Activated T-cell treated with anti-CD3 and anti-CD28 coated beads, Interleukin-2, amount 50 U/mL, for 4 hours (primary cell): ENCODE results near the gene PAPOLB. TPM values are rescaled to one million over a fixed set of nuclear protein-coding genes. Genes with fewer than 3 reads are reported as not detected.

ENCODE experiments used
- ATAC-seq, 2 donors: fragments of 200-7000 bp; cut with Tn5 transposase; one replicate each; pipeline ENCODE4 v1.10.0; 2021
- DNase-seq: peaks from one replicate; pipeline ENCODE4 v3.0.0-alpha.2; 2020
- H3K27me3 Mint-ChIP-seq: one replicate; pipeline ENCODE4 v1.8.0; 2021; ENCODE audit warnings: low read depth, mixed read lengths
- H3K36me3 Mint-ChIP-seq: one replicate; pipeline ENCODE4 v1.8.0; 2022; ENCODE audit warnings: mixed read lengths; ENCODE audit not compliant: insufficient read depth
- H3K4me1 Mint-ChIP-seq: one replicate; pipeline ENCODE4 v1.8.0; 2021; ENCODE audit warnings: low read depth, mixed read lengths
- H3K4me3 Mint-ChIP-seq: one replicate; pipeline ENCODE4 v1.8.0; 2021; ENCODE audit warnings: mild to moderate bottlenecking, moderate library complexity, mixed read lengths
- H3K9me3 Mint-ChIP-seq: one replicate; pipeline ENCODE4 v1.8.0; 2021; ENCODE audit warnings: mixed read lengths
- total RNA-seq, 3 donors: library from RNA; stranded (reverse); gene quantifications; one replicate each; pipeline ENCODE4 v1.2.1, GENCODE V29; 2021

Gene PAPOLB
- total RNA-seq, 3 donors from 2014 or later = 0.05 TPM; not detected in 2

DNA sequence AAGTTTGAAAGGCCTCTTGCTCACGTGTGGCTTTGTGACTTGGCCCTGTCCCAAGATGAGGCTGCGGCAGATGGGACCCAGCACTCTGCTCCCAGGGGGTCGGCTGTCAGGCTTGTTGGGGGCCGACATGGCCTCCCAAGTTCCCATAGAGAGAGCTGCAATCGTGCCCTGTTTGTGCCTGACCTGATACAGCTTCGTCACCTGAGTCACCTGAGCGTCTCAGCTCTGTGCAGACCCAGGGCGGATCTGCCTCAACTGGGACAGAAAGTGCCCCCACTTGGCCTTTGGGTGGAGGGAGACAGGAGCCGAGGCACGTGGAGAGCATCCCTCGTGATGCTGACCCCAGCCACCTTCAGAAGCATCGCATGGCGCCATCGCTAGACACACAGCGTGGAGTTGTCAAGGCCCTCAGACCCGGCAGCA lies 21.7 kb downstream of the PAPOLB start:
- no peak for DNase-seq
- H3K36me3 Mint-ChIP-seq = no peaks in the 10 kb centered on the region
- no peaks in the 10 kb centered on the region for H3K9me3 Mint-ChIP-seq
- no peak overlapping the region for H3K4me3 Mint-ChIP-seq
- H3K27me3 Mint-ChIP-seq = no peaks in the 10 kb centered on the region
- no peak for ATAC-seq
- no peaks in the 10 kb centered on the region for H3K4me1 Mint-ChIP-seq

DNA sequence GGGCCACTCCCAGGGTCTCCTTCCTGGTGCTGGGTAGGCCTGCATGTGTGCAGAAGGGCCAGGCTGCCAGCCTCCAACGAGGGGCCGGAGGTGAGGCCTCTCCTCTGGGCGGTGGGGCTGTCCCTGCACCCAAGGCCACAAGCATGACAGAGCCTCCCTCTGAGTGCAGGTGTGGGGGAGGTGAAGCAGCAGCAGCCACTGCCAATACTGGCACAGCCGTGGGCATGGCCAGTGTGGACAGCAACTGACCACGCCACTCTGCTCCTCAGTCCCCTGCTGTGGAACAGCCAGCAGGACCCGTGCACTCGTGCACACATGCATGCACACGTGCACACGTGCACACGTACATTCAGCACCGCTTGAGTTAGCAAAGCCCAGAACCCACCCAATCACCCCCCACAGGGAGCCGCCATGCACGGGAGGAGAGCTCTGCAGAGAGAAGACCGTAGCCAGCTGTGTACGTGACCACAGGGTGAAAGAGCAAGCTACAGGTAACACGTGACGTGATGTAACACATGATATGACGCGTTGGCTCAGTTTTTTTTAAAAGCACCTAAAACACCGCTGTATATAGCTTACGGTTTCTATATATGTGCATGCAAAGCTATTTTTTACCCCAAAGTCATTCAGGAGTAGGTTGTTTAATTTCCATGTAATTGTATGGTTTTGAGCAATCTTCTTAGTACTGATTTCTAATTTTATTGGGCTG lies 23.1 kb downstream of the PAPOLB start:
- ATAC-seq (no peak), DNase-seq (no peak)
- Mint-ChIP-seq H3K36me3 (no peaks in the 10 kb centered on the region), H3K4me3 (no peak overlapping the region), H3K4me1 (no peaks in the 10 kb centered on the region), H3K27me3 (no peaks in the 10 kb centered on the region), H3K9me3 (no peaks in the 10 kb centered on the region)

- no peak for DNase-seq
- no peaks in the 10 kb centered on the region for H3K36me3 Mint-ChIP-seq
- H3K4me1 Mint-ChIP-seq = no peaks in the 10 kb centered on the region
- no peaks in the 10 kb centered on the region for H3K27me3 Mint-ChIP-seq
- H3K4me3 Mint-ChIP-seq = no peak overlapping the region
- ATAC-seq = no peak
- H3K9me3 Mint-ChIP-seq = no peaks in the 10 kb centered on the region
Observed at GRCh38 chr7:4837803-4838625, 23.8 kb downstream of the PAPOLB start.

DNA sequence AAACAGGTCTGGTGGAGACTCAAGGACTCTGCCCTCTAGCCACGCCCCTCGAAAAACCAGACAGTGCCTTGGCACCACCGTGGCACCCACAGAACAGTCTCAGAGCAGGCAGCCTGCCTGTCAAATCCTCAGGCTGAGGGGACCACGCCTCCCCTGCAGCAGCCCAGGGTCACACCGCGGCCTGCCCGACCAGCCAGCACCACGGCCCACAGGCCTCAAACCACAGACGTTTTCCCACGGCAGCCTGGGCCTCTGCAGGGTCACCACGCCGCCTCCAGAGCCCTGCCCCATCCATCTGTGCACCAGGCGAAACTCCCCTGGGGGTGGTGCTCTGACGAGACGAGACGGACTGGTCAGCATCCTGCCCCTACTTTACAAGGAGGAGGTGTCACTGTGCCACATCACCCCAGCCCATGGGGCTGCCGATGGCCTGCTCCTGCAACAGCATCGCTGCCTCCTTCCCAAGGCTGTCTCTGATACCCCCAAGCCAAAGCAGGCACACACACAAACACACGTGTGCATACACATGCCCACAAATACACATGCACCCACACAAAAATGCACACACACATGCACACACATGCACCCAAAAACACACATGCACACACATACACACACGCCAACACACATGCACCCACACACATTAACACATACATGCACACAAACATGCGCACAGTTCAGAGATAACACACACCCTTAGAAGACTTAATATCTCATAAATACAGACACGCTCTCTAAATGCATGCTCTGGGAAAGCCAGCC lies 24.6 kb downstream of the PAPOLB start:
- Mint-ChIP-seq H3K4me1 (no peaks in the 10 kb centered on the region), H3K27me3 (no peaks in the 10 kb centered on the region), H3K36me3 (no peaks in the 10 kb centered on the region), H3K4me3 (no peak overlapping the region), H3K9me3 (no peaks in the 10 kb centered on the region)
- ATAC-seq = no peak
- DNase-seq = no peak

- DNase-seq (no peak), ATAC-seq (no peak)
- Mint-ChIP-seq H3K27me3 (no peaks in the 10 kb centered on the region), H3K4me3 (no peak overlapping the region), H3K36me3 (no peaks in the 10 kb centered on the region), H3K9me3 (no peaks in the 10 kb centered on the region), H3K4me1 (no peaks in the 10 kb centered on the region)
Observed at GRCh38 chr7:4836206-4836661, 25.6 kb downstream of the PAPOLB start.

DNA sequence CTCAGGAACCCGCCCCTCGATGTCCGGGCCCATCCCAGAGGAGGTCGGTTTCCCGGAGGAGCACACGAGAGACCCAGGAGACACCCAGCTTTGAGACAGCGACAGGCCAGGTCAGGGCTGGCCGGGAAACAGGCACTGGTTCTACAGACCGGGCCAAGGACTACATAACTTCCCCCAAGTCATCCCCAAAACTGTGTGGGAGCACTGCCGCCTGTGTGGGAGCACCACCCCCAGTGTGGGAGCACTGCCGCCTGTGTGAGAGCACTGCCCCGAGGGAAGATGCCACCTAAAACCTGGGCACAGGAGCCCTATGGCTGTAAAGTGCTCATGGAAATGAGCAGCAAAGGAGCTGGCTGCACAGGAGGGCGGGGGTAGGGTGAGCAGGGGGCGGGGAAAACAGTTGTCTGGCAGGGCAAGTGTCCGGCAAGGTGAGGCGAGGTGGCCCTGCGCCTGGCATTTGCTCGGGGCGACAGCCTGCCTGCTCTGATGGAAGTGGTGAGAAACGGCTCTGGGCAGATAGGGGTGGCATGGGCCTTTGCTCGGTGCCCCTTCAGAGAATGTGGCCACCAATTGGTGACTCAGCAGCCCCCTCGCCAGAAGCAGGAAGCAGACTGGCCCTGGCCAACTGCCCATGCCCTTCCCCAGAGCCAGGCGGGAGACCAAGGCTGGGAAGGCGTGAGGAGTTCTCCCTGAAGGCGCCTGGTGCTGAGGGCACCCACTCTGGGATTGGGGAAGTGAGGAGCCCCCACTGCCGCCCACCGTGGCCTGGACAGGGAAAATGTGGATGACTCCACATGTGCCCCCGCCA lies 26.2 kb downstream of the PAPOLB start:
- Mint-ChIP-seq H3K9me3 (no peaks in the 10 kb centered on the region), H3K36me3 (no peaks in the 10 kb centered on the region), H3K27me3 (no peaks in the 10 kb centered on the region), H3K4me3 (no peak overlapping the region), H3K4me1 (no peaks in the 10 kb centered on the region)
- DNase-seq (no peak), ATAC-seq (no peak)

DNA sequence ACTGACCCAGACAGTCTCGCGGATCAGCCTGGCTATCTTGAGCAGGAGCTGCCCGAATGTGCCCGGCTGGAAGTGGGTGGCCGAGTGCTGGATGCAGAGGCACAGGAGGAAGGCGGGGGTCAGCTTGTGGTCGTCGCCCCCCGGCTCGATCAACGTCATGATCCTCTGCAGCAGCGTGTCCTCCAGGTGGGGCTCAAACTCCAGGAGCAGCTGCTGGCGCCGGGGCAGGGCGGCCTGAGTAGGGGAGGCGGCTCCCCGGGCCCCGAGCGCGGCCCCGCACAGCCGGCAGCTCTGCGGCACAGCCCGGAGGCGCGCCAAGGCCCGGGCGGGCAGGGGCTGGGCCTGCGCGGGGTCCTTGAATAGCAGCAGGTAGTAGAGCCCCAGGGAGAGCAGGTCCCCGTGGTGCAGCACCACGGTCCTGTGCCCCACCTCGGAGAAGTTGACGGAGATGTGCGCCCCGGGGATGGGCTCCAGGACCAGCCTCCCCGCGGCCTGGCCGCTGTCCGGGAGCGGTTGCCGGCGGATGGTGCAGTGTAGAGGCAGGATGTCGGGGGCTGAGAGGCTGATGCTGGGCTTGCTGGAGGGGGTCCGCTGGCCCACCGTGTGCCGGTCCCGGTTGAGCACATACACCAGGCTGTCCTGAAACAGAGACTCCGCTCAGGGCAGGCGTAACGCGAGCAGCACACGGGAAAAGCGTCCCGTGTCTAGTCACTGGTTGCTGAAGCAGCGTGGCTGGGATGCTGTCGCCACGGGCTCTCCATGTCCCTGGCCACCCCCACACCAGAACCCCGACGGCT lies 27.0 kb downstream of the PAPOLB start:
- ATAC-seq = no peak
- H3K4me3 Mint-ChIP-seq = no peak overlapping the region
- DNase-seq = no peak
- no peaks in the 10 kb centered on the region for H3K36me3 Mint-ChIP-seq
- H3K9me3 Mint-ChIP-seq = no peaks in the 10 kb centered on the region
- H3K27me3 Mint-ChIP-seq = peaks cover 1% of the 10 kb centered on the region
- H3K4me1 Mint-ChIP-seq = peaks cover 5% of the 10 kb centered on the region

DNA sequence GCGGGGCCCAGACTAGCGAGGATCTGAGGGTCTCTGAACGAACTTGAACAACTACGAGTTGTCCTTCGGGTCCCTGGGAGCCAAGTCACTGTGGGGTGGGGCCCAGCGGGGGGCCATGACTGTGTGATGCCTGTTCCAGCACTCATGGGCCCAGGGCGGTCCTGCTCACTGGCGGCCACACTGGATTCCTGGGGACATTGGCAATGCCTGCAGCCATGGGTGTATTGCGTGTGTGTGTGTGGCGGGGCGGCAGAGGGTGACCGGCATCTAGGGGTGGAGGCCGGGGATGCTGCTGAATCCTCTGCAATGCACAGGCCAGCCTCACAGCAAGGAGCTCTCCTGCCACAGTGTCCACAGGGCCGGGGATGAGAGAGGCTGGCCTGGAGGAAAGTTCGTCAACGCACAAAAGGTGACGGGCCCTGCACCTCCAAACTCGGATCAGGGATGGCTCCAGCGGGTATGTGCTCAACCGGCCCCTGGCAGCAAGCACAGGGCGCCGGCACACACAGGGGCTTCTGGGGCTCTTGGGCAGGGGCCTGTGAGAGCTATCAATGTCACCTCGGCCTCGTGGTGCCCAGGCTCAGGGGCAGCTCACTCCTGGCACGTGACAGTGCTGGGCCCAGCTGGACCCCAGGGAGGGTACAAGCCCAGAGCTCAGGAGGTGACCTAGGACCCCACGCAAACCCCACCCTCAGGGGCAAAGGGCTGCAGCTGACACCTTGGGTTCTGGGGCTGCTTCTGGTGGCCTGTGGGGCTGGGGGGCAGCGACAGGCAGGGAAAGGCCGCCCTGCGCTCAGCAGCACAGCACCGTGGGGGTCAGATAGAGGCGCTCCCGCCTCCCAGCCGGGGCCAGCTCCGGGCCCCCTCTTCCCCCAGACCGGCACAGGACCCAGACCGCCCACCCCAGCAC lies 27.9 kb downstream of the PAPOLB start:
- H3K9me3 Mint-ChIP-seq = no peaks in the 10 kb centered on the region
- peaks cover 5% of the 10 kb centered on the region for H3K4me1 Mint-ChIP-seq
- H3K36me3 Mint-ChIP-seq = no peaks in the 10 kb centered on the region
- ATAC-seq (no peak), DNase-seq (no peak)
- no peak overlapping the region for H3K4me3 Mint-ChIP-seq
- peaks cover 1% of the 10 kb centered on the region for H3K27me3 Mint-ChIP-seq

DNA sequence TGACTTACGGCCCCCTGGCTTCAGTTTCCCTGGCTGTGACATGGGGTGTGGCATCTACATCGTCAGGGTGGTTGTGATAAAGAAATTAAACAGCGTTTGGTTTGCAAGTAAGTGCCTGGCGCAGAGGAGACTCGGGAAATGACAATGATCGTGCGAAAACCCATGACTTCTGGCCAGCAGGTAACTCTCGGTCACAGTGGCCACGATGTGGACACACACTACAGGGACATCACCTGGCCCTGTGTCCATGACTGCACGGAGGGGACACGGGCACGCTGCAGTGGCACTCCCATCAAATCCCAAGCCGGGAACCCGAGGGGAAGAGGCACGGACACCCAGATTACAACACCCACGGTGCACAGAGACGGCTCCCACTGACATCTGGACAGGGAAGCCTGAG lies 28.7 kb downstream of the PAPOLB start:
- Mint-ChIP-seq H3K4me1 (peaks cover 5% of the 10 kb centered on the region), H3K9me3 (no peaks in the 10 kb centered on the region), H3K27me3 (peaks cover 4% of the 10 kb centered on the region), H3K36me3 (no peaks in the 10 kb centered on the region), H3K4me3 (no peak overlapping the region)
- no peak for DNase-seq
- no peak for ATAC-seq

- ATAC-seq = no peak
- Mint-ChIP-seq H3K4me3 (no peak overlapping the region), H3K4me1 (peaks cover 5% of the 10 kb centered on the region), H3K27me3 (peaks cover 4% of the 10 kb centered on the region), H3K9me3 (no peaks in the 10 kb centered on the region), H3K36me3 (no peaks in the 10 kb centered on the region)
- DNase-seq = no peak
Observed at GRCh38 chr7:4832711-4833110, 29.1 kb downstream of the PAPOLB start.

- Mint-ChIP-seq H3K9me3 (no peaks in the 10 kb centered on the region), H3K4me1 (peaks cover 5% of the 10 kb centered on the region), H3K27me3 (peaks cover 4% of the 10 kb centered on the region), H3K4me3 (no peak overlapping the region), H3K36me3 (no peaks in the 10 kb centered on the region)
- ATAC-seq (no peak), DNase-seq (no peak)
Observed at GRCh38 chr7:4831723-4832495, 29.9 kb downstream of the PAPOLB start.

DNA sequence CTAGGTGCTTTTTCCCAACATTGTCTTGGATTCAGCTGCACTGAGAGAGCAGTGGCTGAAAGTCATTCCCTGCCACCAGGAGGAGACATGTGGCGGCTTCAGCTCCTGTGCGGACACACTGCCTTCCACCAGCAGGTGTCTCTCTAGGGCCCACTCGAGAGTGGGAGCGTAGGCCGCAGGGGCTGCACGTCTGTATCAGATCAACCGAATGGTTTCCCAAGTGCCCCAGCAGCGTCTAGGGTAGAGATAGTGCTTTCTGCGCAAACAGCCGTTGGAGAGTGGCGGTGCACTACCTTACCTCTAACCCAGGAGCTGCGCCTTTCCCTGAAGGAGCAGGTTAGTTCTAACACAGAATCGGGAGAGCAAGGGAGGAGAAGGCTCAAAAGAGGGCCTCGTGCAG lies 31.7 kb downstream of the PAPOLB start:
- Mint-ChIP-seq H3K4me3 (no peak overlapping the region), H3K27me3 (peaks cover 5% of the 10 kb centered on the region), H3K36me3 (no peaks in the 10 kb centered on the region), H3K9me3 (no peaks in the 10 kb centered on the region), H3K4me1 (peaks cover 5% of the 10 kb centered on the region)
- ATAC-seq (peak; percentile 76 to 84), DNase-seq (peak; percentile 47)
